ENCODE results near the gene CDK2.
"Not testable (repeated sequence)": the region's sequence is repeated elsewhere in the genome, so short reads cannot be mapped to it uniquely, and the experiment has no call there.

Gene CDK2

GRCh38 chr12:55979069-55979468 is 12.4 kb downstream of the CDK2 start:
- in situ Hi-C loops (cut with MboI; ENCODE audit: low sequenced_read_pairs), result no loop called here

GRCh38 chr12:55981882-55982281 is 15.3 kb downstream of the CDK2 start:
- in situ Hi-C loops (cut with MboI; ENCODE audit: low sequenced_read_pairs), result not testable (repeated sequence)

- in situ Hi-C loops (cut with MboI; ENCODE audit: low sequenced_read_pairs), result no loop called here
These were observed 15.8 kb downstream of the CDK2 start for GRCh38 chr12:55982319-55982936.

GRCh38 chr12:55983232-55983842 is 16.7 kb downstream of the CDK2 start:
- in situ Hi-C loops (cut with MboI; ENCODE audit: low sequenced_read_pairs), result no loop called here

- in situ Hi-C loops (cut with MboI; ENCODE audit: low sequenced_read_pairs), result no loop called here
These were observed 18.2 kb downstream of the CDK2 start for GRCh38 chr12:55984861-55985260.

- in situ Hi-C loops (cut with MboI; ENCODE audit: low sequenced_read_pairs), result no loop called here
These were observed 18.7 kb downstream of the CDK2 start for GRCh38 chr12:55985341-55985740.

- in situ Hi-C loops (cut with MboI; ENCODE audit: low sequenced_read_pairs), result not testable (repeated sequence)
These were observed 19.3 kb downstream of the CDK2 start for GRCh38 chr12:55985976-55986375.

- in situ Hi-C loops (cut with MboI; ENCODE audit: low sequenced_read_pairs), result no loop called here
These were observed 24.5 kb downstream of the CDK2 start for GRCh38 chr12:55991110-55991509.

GRCh38 chr12:55993230-55993853 is 26.7 kb downstream of the CDK2 start:
- in situ Hi-C loops (cut with MboI; ENCODE audit: low sequenced_read_pairs), result no loop called here

GRCh38 chr12:55995366-55995765 is 28.7 kb downstream of the CDK2 start:
- in situ Hi-C loops (cut with MboI; ENCODE audit: low sequenced_read_pairs), result no loop called here

GRCh38 chr12:55996201-55996714 is 29.6 kb downstream of the CDK2 start:
- in situ Hi-C loops (cut with MboI; ENCODE audit: low sequenced_read_pairs), result no loop called here

GRCh38 chr12:55996715-55997534 is 30.3 kb downstream of the CDK2 start, which contains the start of gene SUOX:
Gene SUOX, plus strand, starts transcription at chr12:55997276. Its CDS starts 4,946 bp downstream, at chr12:56002222.
- in situ Hi-C loops (cut with MboI; ENCODE audit: low sequenced_read_pairs), result no loop called here

GRCh38 chr12:55997535-55997859 is 30.9 kb downstream of the CDK2 start:
- in situ Hi-C loops (cut with MboI; ENCODE audit: low sequenced_read_pairs), result no loop called here

- in situ Hi-C loops (cut with MboI; ENCODE audit: low sequenced_read_pairs), result not testable (repeated sequence)
These were observed 32.9 kb downstream of the CDK2 start for GRCh38 chr12:55999522-55999921.

GRCh38 chr12:55999999-56000540 is 33.4 kb downstream of the CDK2 start:
- in situ Hi-C loops (cut with MboI; ENCODE audit: low sequenced_read_pairs), result not testable (repeated sequence)

- in situ Hi-C loops (cut with MboI; ENCODE audit: low sequenced_read_pairs), result no loop called here
These were observed 35.0 kb downstream of the CDK2 start for GRCh38 chr12:56001487-56002100.

GRCh38 chr12:56003376-56003775 is 36.7 kb downstream of the CDK2 start:
- in situ Hi-C loops (cut with MboI; ENCODE audit: low sequenced_read_pairs), result not testable (repeated sequence)

- in situ Hi-C loops (cut with MboI; ENCODE audit: low sequenced_read_pairs), result no loop called here
These were observed 37.6 kb downstream of the CDK2 start for GRCh38 chr12:56004211-56004610.

- in situ Hi-C loops (cut with MboI; ENCODE audit: low sequenced_read_pairs), result no loop called here
These were observed 41.2 kb downstream of the CDK2 start for GRCh38 chr12:56007564-56008559.

Measured in hTERT RPE-1 (cell line).